Suppressor macrophage (primary cell): ENCODE measurements around the gene THUMPD3.

ENCODE experiments used
- DNase-seq, 4 experiments: peaks; one replicate each; pipeline ENCODE4 v3.0.0-alpha.2; 2020 to 2022
- total RNA-seq, 17 experiments: gene quantifications; one replicate each; lab custom pipeline; 2026; ENCODE audit warnings: mixed read lengths in 6 of 17, inconsistent platforms in 3 of 17; lab: John Stamatoyannopoulos, UW

Gene THUMPD3, protein sequence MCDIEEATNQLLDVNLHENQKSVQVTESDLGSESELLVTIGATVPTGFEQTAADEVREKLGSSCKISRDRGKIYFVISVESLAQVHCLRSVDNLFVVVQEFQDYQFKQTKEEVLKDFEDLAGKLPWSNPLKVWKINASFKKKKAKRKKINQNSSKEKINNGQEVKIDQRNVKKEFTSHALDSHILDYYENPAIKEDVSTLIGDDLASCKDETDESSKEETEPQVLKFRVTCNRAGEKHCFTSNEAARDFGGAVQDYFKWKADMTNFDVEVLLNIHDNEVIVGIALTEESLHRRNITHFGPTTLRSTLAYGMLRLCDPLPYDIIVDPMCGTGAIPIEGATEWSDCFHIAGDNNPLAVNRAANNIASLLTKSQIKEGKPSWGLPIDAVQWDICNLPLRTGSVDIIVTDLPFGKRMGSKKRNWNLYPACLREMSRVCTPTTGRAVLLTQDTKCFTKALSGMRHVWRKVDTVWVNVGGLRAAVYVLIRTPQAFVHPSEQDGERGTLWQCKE
- total RNA-seq: 13.3 to 65.3 (median 38.8) reads per million in 17 experiments

DNA sequence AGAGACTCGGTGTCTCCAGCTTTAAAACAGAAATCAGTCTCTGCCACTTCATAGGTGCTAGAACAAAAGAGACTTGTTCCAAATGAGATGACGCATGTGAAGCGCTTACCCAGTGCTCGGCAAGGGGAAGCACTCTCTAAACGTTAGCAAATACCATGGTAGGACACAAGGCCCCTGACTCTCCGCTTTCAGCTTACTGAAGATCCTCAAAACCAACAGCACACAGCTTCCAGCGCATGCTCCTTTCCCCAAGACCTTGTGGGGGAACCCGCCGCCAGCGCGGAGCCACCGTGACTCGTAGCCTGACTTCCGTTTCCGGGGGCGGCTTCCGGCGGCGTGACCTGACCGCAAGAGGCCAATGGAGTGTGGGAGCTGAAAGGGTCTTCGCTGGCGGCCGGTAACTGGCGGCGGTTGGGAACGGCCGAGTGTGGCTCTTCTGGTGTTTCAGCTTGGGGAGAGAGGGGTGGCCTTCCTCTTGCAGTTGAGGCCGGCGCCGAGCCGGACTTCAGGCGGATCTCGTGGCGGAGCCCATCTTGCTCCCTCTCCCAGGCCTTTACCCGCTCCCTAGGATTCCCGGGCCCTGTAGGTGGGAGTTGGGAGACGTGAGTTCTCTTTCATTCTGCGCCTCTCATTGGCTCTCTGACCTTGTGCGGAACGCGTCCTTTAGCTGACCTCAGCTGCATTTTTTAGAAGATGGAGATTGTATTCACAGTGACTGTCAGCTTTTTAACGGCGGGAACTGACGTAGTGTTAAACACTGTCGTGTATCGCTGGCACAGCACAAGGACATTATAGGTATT is at the start of gene THUMPD3:
Gene THUMPD3, plus strand, starts transcription at position 324 of the 800 bp plus-strand sequence. CDS start 2,015 bp downstream, outside the sequence.
- DNase-seq: peak; percentile 97 to 99 (median 98)

DNA sequence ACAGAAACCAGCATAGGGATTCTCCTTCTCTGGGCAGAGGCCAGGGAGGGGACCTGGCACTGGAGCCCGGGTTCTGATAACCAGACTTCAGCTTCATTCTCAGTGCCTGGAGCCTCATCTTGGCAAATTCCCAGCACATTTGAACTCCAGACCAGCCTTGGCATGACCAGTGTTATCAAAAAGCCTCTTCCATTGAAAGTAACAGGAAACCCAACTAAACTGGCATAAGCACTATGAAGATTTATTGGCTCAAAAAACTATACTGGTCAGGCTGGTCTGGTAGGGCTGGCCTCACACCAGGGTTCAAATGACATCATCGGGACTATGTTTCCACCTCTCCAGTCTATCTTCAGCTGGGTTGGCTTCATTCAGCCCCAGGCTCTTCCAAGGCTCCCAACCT is 48.1 kb upstream of the THUMPD3 start:
- no peak for DNase-seq

DNA sequence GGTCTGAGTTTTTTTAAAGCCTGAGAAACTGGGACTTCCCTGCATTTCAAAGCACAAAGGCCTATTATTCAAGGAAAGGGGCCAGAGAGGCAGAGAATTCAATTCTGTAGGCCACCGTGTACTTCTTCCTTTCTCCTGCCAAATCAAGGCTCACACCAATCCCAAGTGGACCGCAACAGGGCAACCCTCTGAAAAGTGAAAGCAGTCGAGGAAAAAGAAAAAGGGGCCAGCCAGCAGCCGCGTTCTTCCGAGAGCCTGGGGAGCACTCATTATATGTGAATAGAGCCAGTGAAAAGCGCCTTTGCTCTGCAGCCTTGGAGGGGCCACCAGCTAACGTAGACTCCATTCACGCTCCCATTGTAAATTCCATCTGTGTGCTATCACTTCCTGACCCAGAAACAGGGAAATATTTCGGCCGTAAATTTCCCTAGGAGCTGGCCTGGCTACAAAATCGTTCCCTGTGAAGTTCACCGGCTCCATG is 45.9 kb upstream of the THUMPD3 start:
- DNase-seq: no peak

DNA sequence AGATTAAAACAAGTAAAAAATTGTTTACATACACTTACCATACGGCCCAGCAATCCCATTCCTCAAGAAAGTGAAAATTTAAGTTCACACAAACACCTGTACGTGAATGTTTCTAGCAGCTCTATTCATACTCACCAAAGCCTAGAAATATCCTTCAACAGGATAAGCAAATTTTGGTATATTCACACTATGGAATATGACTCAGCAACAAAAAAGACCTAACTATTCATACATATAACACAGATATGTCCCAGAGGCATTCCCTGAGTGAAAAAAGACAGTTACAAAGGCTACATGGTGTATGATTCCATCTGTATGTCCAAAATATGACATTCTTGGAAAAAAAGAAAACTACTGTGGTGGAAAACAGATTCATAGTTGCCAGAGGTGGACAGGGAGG is 40.1 kb upstream of the THUMPD3 start:
- DNase-seq: no peak

DNA sequence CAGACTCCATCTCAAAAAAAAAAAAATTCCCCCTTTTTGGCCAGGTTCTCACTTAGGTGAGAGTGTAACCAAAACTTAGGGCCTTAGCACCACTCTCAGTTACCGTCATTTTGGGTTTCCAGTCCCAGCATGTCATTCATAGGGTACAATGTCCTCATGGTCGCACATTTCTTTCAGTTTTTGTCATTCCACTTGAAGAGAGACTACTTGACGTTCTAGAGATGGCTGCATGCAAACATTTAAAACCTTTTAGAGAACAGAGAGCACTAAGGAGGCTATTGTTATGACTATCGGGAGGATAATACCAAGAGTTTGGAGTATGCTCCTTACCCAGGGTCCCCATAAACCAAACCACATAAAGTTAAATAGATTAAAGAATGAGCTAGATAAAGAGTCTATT is 37.9 kb upstream of the THUMPD3 start:
- no peak for DNase-seq

DNA sequence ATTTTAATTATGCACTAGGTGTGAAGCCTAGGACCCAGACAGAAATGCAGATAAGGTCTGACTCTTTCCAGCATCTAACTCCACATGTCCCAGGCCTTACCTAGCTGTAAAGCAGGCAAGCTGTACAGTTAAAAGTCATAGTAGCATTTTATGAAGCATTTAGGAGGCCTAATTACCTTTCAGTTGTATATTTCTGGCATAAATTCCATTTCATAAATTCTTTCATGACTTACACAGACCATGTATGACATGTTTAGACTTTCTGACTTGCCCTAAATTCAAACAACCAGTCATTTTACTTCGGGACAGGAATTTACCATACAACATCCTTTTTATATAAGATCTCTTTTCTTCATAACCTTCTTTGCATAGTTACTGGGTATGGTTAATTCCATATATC is 35.3 kb upstream of the THUMPD3 start:
- DNase-seq: no peak

DNA sequence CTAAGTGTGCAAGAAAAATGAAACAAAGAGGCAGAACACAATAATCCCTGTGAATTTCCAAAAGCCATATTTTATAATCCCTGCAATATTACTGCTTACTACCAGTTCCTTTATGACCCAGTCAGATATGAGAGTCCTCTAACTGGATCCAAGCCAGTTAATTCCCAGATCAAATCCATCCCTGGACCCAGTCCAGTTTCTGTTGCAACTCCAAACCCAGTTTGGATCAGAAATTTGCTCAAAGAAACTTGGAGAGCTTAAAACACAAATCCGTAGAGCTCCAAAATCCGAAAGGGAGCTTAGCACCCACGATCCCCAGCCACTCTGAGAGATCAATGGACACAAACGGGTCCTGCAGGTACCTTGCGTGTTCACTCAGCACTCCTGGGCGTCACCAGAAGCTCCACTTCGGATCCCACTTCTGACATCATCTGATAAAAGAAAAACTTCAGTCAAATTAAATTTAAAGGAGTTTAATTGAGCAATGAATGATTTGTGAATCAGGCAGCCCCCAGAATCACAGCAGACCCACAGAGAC is 32.6 kb upstream of the THUMPD3 start:
- DNase-seq: no peak

DNA sequence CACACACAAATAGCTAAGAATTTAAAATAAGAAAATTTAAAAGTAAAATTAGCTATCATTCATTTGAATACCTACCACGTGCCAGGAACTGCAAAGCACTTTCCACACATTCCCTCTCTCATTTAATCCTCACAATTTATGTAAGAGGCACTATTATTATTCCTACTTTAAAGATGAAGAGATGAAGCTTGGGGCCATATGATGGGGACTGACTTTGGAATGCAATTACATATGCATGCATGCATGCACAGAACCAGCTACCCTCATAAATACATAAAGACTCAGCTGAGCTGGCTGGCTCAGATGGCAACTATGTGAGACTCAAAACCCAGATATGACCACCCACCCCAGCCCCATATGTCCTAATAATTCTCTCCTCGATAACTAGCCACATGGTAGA is 31.7 kb upstream of the THUMPD3 start:
- DNase-seq: no peak

DNA sequence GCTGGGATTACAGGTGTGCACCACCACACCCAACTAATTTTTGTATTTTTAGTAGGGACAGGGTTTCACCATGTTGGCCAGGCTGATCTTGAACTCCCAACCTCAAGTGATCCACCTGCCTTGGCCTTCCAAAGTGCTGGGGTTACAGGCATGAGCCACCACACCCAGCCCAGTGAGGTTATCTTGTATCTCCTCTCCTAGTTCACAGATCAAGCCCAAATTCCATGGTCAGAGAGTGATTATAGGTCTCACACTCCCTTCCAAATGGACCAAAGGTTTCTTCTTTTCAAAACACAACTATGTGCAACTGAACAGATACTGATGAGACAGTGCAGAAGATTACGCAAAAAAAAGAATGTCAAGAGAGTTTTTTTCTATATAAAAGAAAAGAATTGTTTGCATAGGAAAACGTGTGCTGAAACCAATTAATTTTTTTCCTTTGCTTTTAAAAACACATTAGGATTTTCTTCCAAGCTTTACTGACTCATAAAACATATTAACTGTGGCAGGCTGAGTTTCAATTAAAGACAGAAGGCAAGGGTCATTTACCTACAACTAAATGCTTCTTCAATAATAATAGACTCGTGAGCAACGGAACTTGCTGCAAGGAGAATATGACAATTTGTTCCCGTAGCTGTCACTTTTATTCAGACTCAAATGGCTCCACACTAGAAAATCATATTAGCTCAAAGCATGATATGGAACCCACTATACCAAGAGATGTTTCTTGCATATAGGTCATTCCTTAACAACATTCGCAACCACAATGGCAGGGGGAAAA is 30.4 kb upstream of the THUMPD3 start:
- DNase-seq: no peak

DNA sequence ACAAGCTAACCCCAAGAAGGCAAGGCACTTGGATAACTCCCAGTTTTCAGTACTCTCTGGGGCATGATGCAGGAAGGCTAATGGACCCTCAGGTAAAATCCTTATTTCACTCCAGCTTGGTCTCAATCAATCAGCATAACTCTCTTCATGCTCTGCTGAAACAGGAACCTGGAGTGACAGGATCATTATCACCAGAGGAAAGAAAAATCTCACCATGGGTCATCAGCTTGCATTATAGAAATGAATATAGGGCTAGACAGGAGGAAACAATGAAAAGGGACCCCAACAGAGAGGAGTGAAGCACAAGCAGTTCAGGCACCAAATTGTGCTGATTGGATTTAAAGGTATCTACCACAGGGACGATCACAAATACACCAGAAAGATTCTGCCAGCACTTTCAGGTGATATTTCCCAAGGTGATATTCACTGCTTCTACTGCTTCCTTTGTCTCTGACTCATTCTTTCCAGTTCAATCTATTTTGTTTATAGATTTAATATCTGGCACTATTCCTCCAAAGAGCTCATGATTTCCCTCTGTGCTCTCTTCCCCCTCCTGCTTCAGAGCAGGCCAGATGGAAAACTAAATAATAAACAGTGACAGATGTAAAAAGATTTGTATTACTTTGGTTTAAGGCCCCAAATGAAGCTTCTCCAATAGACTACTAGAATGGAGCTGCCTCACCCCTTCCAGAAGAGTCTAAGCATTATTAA is 22.9 kb upstream of the THUMPD3 start:
- DNase-seq: no peak

DNA sequence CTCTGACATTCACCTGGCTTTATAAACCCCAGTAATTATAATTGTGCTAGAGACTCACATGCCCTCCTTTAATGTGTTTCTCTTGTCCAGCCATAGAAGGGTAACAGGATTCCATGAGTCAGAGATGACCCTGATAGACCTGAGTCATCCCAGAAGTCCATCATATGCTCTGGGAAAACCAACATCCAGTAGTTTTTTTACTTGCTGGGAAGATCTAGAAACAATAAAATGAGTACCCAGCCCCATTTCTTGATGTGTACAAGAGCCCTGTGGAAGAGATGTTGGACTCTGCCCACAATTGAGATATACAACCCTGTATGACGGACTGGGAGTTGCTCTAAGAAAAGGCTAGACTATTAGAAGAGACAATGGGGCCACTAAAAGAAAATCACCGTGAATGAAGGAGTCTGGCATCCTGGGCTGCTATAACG is 22.4 kb upstream of the THUMPD3 start:
- no peak for DNase-seq

DNA sequence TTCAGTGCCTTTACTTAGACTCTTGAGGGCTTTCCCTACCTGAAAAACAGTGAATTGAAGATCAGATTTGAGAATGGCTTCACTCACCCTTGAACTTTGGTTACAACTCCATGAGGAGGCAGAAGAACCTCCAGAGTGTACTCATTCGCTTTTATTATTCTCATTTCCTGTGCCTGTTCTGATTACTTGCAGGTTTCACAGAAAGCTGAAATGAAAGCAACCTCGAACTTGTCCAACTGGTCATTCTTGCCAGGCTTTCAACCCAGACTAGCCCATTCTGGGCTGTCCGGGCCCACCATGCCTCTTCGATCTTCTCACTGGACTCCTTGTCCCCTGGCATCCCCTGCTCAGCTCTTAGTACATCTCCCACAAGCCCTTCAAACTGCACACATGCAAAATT is 20.2 kb upstream of the THUMPD3 start:
- no peak for DNase-seq

DNA sequence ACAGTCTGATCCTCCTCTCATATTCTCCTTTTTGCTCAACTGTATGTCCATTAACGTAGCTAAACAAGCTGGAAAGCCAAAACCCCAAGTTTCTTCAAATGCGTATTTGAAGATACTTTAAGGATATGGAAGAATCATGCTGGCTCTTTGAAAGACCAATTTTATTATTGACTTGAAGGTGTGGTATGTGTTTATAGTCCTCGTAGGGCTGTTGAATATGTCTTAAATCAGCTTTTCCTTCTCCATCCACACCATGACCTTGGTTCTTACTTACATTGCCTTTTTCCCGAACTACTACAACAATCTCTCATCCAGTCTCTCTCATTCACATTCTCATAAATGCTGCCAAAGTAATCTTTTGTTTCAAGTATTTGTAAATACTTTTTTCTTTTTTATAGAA is 19.7 kb upstream of the THUMPD3 start:
- DNase-seq: no peak

DNA sequence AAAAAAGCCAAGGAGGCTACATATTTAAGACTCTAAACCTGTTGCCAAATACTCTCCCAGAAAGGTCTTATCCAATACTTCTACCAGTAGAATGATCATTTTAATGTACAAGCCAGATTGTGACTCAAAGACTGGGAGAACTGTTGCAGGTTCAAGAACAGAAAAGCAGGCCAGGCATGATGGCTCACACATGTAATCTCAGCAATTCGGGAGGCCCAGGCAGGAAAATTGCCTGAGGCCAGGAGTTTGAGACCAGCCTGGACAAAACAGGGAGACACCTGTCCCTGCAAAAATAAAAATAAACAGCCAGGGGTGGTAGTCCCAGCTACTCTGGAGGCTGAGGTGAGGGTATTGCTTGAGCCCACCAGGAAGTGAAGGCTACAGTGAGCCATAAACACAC is 17.8 kb upstream of the THUMPD3 start:
- no peak for DNase-seq

DNA sequence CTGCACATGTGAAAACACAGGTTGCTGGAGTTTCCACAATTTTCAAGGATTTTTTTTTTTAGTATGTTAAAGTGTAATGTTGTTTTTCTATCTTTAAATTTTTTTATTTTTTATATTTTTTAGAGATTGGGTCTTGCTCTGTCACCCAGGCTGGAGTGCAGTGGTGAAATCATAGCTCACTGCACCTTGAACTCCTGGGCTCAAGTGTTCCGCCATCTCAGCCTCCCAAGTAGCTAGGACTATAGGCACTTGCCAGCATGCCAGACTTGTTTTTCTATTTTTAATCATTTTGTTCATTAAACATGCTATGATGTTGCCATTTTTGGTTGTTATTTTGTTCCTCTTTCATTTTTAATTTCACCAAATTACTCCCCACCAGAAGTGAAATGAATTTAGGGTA is 16.7 kb upstream of the THUMPD3 start:
- no peak for DNase-seq

DNA sequence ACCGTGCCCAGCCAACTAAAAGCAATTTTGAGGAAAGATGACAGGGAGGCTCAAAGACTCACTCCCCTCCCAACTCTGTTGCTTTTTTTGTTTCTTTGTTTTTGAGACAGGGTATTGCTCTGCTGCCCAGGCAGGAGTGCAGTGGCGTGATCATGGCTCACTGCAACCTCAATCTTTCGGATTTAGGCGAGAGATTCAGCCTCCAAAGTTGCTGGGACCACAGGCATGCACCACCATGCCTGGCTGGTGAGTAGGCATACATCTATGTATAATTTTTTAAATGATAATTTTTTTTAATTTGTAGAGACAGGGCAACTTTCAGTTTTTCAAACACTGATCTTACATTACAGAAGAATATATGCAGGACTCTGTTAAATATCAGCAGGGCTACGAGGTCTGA is 15.8 kb upstream of the THUMPD3 start:
- DNase-seq: no peak

DNA sequence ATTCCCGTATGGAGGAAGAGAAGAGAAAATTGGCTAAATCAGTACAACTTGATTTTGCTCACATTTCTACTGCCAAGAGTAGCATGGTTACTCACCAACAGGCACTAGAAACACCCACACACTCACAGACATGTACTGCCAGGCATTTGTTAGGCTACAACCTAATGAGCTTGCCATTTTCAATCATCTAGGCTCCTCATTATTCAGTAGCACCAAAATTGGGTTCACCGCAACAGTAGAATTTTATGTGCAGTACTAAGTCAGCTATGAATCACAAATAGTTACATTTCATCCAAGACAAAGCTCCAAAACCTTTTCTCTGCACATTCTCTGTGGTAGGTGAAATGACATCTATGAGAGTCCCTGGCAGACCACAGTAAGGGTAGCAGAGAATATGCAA is 15.0 kb upstream of the THUMPD3 start:
- no peak for DNase-seq

DNA sequence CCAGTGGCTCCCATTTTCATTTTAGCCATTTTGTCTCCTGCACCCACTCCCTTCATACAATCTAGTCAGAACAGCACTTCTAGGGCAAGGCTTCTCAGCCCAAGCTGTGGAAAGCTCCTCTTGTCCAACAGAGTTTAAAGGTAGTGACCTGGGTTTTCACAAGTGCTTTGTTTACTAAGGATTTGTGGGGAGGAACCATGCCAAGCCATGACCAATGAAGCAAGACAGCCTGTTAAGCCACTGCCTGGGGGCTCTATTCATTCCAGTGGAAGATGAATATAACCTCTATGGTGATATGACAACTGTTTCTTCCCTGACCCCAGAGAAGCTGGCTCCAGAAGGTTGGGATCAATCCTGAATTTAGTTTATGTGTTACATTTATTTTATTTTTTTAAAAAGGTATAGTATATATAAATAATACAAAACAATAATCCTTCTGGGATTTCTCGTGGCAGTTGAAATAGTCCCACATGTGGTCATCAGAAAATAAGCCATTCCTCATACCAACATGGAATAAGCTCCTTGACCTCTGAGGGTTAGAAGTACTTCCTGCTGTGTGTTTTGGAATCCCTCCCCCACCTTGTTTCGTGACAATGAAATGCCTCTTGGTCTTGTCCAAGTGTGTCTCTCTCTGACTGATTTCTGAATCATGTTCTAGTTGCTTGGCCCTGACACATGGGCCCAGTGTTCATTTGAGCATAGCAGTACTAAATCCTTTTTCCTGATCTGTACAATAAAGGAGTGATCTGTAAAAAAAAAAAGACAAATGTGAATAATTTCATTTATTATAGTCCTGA is 13.3 kb upstream of the THUMPD3 start:
- no peak for DNase-seq

DNA sequence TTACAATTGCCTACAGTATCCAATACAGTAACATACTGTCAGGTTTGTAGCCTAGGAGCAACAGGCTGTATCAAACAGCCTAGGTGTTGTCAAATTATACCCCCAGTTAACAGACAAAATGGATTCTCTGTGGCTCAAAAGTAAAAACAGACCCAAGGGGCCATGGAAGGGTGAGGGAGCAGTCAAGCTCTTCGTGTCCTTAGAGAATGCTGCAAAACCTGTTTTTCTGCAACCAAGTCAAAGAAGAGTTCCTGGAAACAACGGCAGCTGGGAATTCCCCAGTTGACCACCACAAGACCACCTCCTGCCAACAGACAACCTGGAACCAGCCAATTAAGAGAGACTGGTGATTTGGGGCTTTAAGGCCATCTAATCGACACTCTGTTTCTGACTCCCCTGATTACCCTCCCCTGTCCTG is 11.1 kb upstream of the THUMPD3 start:
- DNase-seq: no peak

DNA sequence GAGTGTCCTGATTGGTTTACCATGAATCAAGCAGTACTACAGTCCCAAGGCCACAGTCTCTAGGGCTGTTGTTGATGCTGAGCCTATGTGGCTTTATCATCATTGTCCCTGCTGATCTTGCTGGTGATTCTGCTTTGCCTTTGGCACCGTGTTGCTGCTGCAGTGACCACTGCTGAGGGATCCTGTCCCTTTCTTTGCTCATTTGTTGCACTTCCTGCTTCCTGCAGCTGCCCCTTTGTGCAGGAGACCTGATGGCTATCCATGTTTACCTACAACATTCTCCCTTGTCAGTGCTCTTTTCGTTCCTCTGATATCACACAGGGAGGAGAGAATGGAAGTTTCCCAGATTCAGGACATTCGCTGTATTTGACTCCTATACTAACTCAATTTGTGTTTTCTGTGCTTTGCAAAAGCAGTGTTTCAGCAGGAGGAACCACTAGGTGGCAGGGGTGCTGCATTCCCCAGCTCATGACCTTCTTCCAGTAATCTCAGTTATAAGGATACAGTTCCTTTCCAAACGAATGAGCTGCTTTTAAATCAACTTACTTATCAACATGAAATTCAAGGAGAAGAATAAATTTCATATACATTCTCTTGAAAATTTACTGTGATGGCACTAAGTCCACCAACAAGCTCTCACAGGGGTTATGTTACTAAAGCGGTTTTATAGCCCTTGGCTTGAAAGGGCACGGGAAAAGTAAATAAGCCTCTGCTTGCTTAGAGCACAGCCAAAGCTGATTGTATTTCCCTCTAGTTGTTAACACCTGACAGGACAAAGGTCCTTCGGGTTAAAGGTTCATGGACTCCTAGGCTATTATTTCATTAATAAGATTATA is 9.7 kb upstream of the THUMPD3 start:
- DNase-seq: peak; percentile 78 to 84 (median 81)
